ENCODE measurements around the gene PRDM2. TPM values are rescaled to one million over a fixed set of nuclear protein-coding genes. Genes with fewer than 3 reads are reported as not detected.

Gene PRDM2
- total and polyA plus RNA-seq, 2 of the 13 experiments (the other 11 are each of a cell fraction or from before 2014, with no cell fraction given): 4.0 to 6.5 TPM

- TF ChIP-seq ASH2L (IDR thresholded peaks at IDR 0.05; ENCODE audit: insufficient read length, low read depth, low read length): no peak
- TF ChIP-seq ZFP41 (CRISPR knock-in tag; IDR thresholded peaks at IDR 0.05; ENCODE audit: borderline replicate concordance): no peak
- no peak for TF ChIP-seq ZNF282 (IDR thresholded peaks at IDR 0.05; ENCODE audit: partially characterized antibody)
Measured at GRCh38 chr1:13823126-13823880, 123.3 kb downstream of the PRDM2 start (continued).

- no peak overlapping the region for H2AFZ ChIP-seq (ENCODE audit: low read length)
- no peaks in the 10 kb centered on the region for H3K79me2 ChIP-seq (ENCODE audit: insufficient read depth, low read length)
- FAIRE-seq (no peak), ATAC-seq (no peak), DNase-seq (ENCODE audit: low spot score) (no peak)
- no peak overlapping the region for H3K9ac ChIP-seq (ENCODE audit: insufficient read depth, low read depth, low read length)
- no peaks in the 10 kb centered on the region for H3K9me3 ChIP-seq (ENCODE audit: low read length)
- no peaks in the 10 kb centered on the region for H3K36me3 ChIP-seq (replicated peaks in 1 of 2; ENCODE audit: control insufficient read depth in 1 of 2, insufficient read depth in 2 of 2, low read length in 2 of 2)
- H3K27me3 ChIP-seq (ENCODE audit: control insufficient read depth in 1 of 2, insufficient read depth in 2 of 2, low read length in 2 of 2): no peaks in the 10 kb centered on the region
- peaks cover 8% of the 10 kb centered on the region for H3K4me1 ChIP-seq (ENCODE audit: insufficient read depth, low read length)
- CTCF ChIA-PET (ENCODE audit: low intra/inter-chr PET ratio, low total read pairs): no interaction called here
- no peak overlapping the region for H3K4me2 ChIP-seq (ENCODE audit: low read depth, low read length)
- no TSS peak for BruUV-seq (replicated peaks)
- H4K20me1 ChIP-seq (ENCODE audit: insufficient read depth, low read length): no peaks in the 10 kb centered on the region
- intact Hi-C loops (cut with micrococcal nuclease; ENCODE audit: unreplicated experiment): no loop called here
- POLR2A ChIA-PET: no interaction called here
- WGBS (ENCODE audit: low lambda C conversion rate): 84% methylated on average over 10 of the region's 11 CpGs
- H3K4me3 ChIP-seq (replicated peaks in 1 of 3; ENCODE audit: insufficient read depth in 1 of 3, low read depth in 2 of 3, low read length in 3 of 3): no peak overlapping the region
- in situ Hi-C loops (cut with HindIII; ENCODE audit: extremely low pct_ligation_motif_present, low pct_unique_long_range_greater_than_20kb): no loop called here
- no peak overlapping the region for H3K27ac ChIP-seq (ENCODE audit: extremely low read length, insufficient read depth, low read length)
- TF ChIP-seq ZNF20 (CRISPR knock-in tag; IDR thresholded peaks at IDR 0.05): no peak
- no peak for TF ChIP-seq GRHL1 (CRISPR knock-in tag; conservative IDR thresholded peaks at IDR 0.05)
- TF ChIP-seq GTF3A (CRISPR knock-in tag; conservative IDR thresholded peaks at IDR 0.05): no peak
- no peak for TF ChIP-seq DMAP1 (CRISPR knock-in tag; IDR thresholded peaks at IDR 0.05)
- no peak for TF ChIP-seq ZNF597 (CRISPR knock-in tag; IDR thresholded peaks at IDR 0.05)
- no peak for TF ChIP-seq ZFP90 (CRISPR knock-in tag; IDR thresholded peaks at IDR 0.05; ENCODE audit: borderline replicate concordance)
- no peak for TF ChIP-seq ZFP62 (CRISPR knock-in tag; IDR thresholded peaks at IDR 0.05)
- no peak for TF ChIP-seq HMG20B (CRISPR knock-in tag; conservative IDR thresholded peaks at IDR 0.05)
- TF ChIP-seq ZSCAN21 (CRISPR knock-in tag; IDR thresholded peaks at IDR 0.05; ENCODE audit: borderline replicate concordance): no peak
- TF ChIP-seq NFE2L2 (IDR thresholded peaks at IDR 0.05; ENCODE audit: low read length): no peak
- TF ChIP-seq ZNF557 (CRISPR knock-in tag; IDR thresholded peaks at IDR 0.05): no peak
- TF ChIP-seq ZBTB25 (CRISPR knock-in tag; IDR thresholded peaks at IDR 0.05): no peak
Measured at GRCh38 chr1:13823936-13824335, 123.9 kb downstream of the PRDM2 start.

Data from HepG2 (cell line).